Thyroid gland (tissue), 4 donors: ENCODE results near the gene LRRC7.

Source experiments
- CTCF ChIP-seq, 6 experiments: fragments of 200-600 bp in 3 of 6; fragments of 450-650 bp in 3 of 6; sonication (generic) in 3 of 6; IDR thresholded peaks; one replicate each; pipeline ENCODE4 v1.5.1; 2016 to 2019; ENCODE audit warnings: antibody characterized with exemption in 6 of 6, mild to moderate bottlenecking in 2 of 6, inconsistent platforms in 1 of 6, moderate library complexity in 1 of 6
- POLR2A ChIP-seq, 2 donors: fragments of 450-650 bp; IDR thresholded peaks; one replicate each; pipeline ENCODE4 v1.6.1; 2017; ENCODE audit warnings: antibody characterized with exemption in 2 of 2, mild to moderate bottlenecking in 2 of 2, moderate library complexity in 1 of 2

GRCh38 chr1:69920426-69920825 lies 352.7 kb downstream of the LRRC7 start:
- TF ChIP-seq CTCF (IDR thresholded peaks at IDR 0.05) = no peak
- no peak for TF ChIP-seq POLR2A (IDR thresholded peaks at IDR 0.05)
